SU-DHL-6 (cell line): ENCODE measurements around the gene FANK1.

ENCODE experiments used
- CTCF ChIP-seq: fragments of 200-600 bp; sonication (generic); IDR thresholded peaks from one replicate; pipeline ENCODE4 v1.5.1; 2017; ENCODE audit warnings: antibody characterized with exemption, mild to moderate bottlenecking, low read length, moderate library complexity; ENCODE audit not compliant: insufficient read depth, poor library complexity, severe bottlenecking
- EZH2phosphoT487 ChIP-seq: fragments of 200-600 bp; sonication (generic), shearing (Covaris generic); conservative IDR thresholded peaks from 2 replicates; pipeline ENCODE4 v1.6.1; 2018; ENCODE audit warnings: mild to moderate bottlenecking, antibody characterized with exemption, low read length, moderate library complexity, mixed read lengths

DNA sequence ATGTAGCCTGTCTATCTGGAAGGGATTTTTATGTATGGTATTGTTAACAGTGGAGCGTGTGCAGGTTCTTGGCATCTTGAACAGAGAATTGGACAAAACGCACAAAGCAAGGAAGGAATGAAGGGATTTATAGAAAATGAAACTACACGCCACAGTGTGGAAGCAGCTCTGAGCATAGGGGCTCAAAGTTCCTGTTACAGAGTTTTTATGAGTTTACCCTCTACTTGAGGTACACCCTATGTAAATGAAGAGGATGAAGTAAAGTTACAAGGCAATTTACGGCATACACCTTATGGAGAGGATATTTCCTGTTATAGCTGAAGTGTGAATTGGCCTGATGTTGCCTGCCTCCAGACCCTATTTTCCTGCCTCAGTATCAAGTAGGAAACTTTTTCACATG lies 33.3 kb downstream of the FANK1 start:
- no peak for TF ChIP-seq CTCF
- TF ChIP-seq EZH2phosphoT487 = no peak
